Left kidney (tissue), 2 donors: ENCODE results near the gene LITAFD. TPM values are rescaled to one million over a fixed set of nuclear protein-coding genes. Genes with fewer than 3 reads are reported as not detected.
"Not testable (repeated sequence)": the region's sequence is repeated elsewhere in the genome, so short reads cannot be mapped to it uniquely, and the experiment has no call there.

ENCODE experiments used
- DNase-seq: peaks from one replicate; pipeline ENCODE4 v3.0.0-alpha.2; 2013
- polyA plus RNA-seq: library from polyadenylated mRNA; unstranded; fragments of 120-200 nt; gene quantifications from one replicate; pipeline ENCODE4 v1.2.1, GENCODE V29; 2013; ENCODE audit not compliant: insufficient read length

LITAFD gene
- polyA plus RNA-seq, 1 donor, result not detected

- DNase-seq, result no peak
These were observed 12.7 kb downstream of the LITAFD start for GRCh38 chr16:8894736-8895334.

- no peak for DNase-seq
These were observed 16.6 kb downstream of the LITAFD start for GRCh38 chr16:8898660-8899318.

DNA sequence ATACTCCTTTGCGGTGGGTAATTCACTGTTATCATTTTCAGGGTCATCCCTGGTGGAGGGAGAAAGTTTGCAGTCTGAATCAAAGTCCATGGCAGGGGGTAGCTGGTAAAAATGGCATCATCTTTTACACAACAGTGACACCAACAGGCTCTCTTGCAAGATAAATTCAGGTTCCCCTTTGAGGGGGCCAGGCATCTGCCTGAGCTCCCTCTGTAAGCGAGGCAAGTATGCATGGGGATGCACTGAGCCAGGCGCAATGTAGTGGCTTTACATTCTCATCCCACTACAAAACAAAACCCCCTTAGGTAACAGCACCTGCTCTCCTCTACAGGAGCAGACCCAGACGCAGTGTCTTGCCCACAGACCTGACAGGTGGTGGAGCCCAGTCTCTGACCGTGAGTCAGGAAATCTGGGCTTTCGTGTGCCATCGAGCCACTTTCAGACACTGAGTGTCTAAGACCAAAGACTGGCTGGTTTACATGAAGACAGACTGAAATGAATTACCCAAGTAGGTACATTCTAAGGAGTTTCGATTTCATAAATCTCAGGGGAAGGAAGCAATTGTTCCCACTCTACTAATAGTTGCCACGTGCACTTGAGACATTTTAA, 17.7 kb downstream of the LITAFD start:
- DNase-seq, result no peak

DNA sequence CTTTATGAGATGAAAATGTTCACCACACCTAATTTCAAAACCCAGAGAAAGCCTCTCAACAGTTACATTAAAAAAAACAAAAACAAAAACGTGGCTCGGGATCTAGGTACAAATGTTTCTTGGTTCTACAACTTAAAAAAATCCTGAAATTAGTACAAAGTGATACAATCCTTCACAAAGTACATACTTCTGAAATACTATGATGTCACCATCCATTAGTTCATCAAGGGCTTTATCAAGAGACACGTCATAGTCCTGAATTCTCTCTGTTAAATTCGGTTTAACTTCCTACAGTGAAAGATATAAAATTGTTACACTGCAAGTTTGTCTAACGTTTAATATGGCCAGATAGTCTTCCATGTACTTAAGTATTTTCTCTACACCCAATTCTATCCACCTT, 18.2 kb downstream of the LITAFD start:
- no peak for DNase-seq

DNA sequence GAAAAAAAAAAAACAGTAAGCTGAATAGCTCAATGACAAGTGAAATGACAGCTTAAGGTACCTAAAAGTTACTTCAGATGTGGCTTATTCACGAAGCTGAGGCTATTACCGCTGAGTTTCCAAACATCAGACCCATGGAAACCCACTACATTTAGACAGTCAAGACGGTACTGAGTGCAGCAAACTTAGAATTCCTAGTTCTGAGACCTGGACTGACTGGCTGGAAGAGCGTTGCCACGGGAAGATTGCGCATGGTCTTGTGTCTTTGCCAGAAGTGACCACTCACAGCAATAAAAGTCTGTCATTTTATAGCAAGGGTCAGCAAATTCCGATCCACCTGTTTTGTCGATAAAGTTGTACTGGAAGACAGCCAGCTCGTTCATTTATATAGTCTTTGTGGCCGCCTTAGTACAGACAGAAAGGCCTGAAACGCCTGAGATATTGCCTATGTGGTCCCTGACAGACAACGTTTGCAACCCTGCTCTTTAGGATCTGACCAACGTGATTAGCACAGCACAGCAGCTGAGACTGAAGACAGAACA, 19.2 kb downstream of the LITAFD start:
- no peak for DNase-seq

- no peak for DNase-seq
These were observed 20.9 kb downstream of the LITAFD start for GRCh38 chr16:8903004-8903403.

GRCh38 chr16:8904018-8904430, 21.9 kb downstream of the LITAFD start:
- no peak for DNase-seq

DNA sequence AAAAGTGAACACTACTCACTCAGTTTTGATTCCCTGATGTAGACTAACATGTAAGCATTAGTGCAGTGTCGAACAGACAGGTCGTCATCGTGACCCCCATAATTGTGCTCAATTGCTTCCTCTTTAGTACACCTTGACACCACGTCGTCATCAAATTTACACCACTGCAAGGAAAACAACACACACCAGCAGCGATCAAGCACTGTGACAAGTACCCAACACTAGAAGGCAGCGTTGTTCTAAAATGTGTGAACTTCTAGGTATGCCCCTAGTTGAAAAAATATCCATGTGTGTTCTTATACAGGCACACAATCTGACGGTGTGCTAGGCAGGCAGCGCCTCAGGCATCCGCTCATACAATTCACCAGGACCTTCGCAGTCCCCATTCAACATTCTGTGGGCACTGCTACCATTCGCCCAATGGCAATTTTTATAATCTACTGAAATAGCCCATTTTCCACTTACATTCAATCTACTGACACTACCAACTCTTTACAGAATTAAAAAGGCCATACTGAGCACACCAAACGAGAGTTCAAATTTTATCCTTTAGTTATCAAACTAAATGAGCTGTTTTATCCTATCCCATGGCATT, 23.1 kb downstream of the LITAFD start:
- no peak for DNase-seq

- no peak for DNase-seq
These were observed 23.8 kb downstream of the LITAFD start for GRCh38 chr16:8905795-8906591.

- DNase-seq, result no peak
These were observed 24.9 kb downstream of the LITAFD start for GRCh38 chr16:8907096-8907495.

DNA sequence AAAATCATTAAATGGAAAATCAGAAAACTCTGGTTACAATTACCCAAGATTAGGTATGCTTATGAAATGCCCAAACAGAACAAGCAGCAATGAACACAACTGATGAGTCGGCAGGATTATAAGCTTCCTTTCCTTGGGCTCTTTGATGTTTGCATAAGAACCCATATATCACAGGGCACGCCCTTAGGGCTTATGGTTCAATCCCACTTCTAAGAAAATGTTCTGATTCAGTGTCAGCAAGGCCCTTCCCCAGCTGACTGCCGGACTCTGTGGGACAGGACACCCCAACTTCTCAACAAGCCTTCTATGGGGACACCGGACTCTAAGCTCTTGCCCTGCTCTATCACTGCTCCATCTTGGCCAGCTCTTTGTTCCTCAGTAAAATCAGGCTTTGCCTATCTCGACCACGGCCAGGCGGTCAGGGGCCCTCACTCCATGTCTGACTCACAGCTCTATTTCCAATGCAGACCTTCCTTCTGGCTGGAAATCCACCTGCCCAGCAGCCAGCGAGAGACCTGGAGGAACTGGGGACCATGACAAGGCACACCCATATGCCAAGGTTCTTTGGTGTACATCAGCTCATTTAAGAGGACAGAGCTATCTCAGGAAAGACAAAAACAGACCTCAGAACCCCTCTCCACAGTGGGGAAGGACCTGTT, 26.8 kb downstream of the LITAFD start:
- DNase-seq, result no peak

DNA sequence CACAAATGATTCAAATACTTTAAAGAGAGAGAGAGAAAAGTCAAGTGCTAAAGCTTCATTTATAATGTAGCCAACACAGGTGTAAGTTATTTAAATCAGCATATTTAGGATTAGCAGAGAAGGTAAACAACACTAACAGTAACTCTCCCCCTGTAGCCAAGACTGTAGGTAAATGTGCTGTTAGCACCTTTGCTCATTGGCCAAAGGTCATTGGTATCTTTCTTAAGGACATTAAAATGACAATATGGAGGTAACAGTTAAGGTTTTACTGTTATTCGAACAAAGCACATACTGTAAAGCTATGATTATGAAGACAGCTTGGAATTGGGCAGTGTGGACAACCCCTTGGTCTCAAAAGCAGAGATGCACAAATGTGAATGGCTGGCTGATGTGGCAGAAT, 28.7 kb downstream of the LITAFD start:
- no peak for DNase-seq

- no peak for DNase-seq
These were observed 30.6 kb downstream of the LITAFD start for GRCh38 chr16:8912793-8913192.

- no peak for DNase-seq
These were observed 31.9 kb downstream of the LITAFD start for GRCh38 chr16:8914098-8914497.

GRCh38 chr16:8915722-8916301, 33.7 kb downstream of the LITAFD start:
- DNase-seq, result no peak

DNA sequence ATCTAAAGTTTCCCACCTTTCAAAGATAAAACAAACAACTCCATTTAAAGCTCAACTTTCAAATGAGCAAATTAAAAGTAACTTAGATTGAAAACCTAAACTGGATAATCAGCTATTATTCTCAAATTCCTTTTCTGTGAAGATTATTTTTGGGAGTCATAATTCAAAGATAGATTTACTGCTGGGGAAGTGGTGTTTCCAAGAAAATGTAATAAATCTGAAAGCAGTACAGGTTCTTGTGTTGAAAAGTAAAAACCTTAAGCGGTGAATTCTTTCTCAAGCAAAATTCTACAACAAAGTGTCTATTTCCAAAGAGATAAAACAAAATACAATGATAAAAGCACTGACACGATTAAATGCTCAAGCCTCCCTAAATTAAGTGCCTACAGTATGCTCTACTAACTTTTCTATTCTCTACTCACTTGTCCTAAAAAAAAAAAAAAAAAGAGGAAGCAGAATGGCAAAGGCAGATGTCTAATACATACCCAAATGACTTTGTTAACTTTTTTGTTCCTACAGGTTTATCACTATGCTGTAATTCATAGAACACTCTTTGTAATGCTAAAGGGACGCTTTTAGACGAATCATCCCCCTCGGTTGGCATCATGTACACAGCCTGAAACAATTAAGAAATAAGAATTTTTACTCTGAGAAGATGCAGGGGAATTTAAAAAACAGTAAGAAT, 34.5 kb downstream of the LITAFD start:
- no peak for DNase-seq

- not testable (repeated sequence) for DNase-seq
These were observed 35.2 kb downstream of the LITAFD start for GRCh38 chr16:8917336-8917735.

GRCh38 chr16:8919089-8919933, 37.2 kb downstream of the LITAFD start:
- no peak for DNase-seq

DNA sequence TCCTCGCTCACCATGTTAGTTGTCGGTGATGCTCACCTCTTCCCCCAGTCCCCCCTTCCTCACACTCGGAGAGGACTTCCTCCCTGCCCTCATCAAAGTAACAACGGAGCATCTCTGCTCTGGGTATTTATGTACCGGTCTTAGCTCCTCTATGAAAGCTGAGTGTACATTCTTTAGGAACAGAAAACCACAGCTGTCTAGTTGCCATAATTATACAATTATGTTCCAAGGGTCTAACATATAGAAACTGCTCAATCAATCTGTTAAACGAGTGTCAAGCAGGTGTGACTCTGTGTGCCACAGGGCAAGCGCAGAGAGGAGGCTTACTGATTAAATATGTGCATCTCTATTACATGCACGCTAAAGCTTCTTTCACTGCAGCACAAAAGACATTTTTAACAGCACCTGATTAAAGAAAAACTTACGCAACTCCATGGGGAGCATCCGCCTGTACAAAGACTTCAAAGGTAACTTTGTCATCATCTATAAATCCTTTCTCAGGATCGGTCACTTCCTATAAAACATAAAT, 37.8 kb downstream of the LITAFD start:
- no peak for DNase-seq
